H1 (cell line): ENCODE data around the gene MTX3. TPM values are rescaled to one million over a fixed set of nuclear protein-coding genes. Genes with fewer than 3 reads are reported as not detected.

Source experiments
- ATF2 ChIP-seq: IDR thresholded peaks from 2 replicates; pipeline ENCODE4 v1.6.1; 2012; ENCODE audit warnings: low read length, inconsistent platforms
- ATF3 ChIP-seq: IDR thresholded peaks from 2 replicates; pipeline ENCODE4 v1.6.1; 2011; ENCODE audit warnings: low read depth, mild to moderate bottlenecking, low read length; ENCODE audit not compliant: insufficient read depth
- EZH2 ChIP-seq: fragments of 200-600 bp; sonication (generic); IDR thresholded peaks from 2 replicates; pipeline ENCODE4 v1.7.1; 2012; ENCODE audit warnings: low read depth, mild to moderate bottlenecking, moderate library complexity, low read length, inconsistent platforms; ENCODE audit not compliant: severe bottlenecking
- HDAC6 ChIP-seq: IDR thresholded peaks from one replicate; pipeline ENCODE4 v1.7.1; 2012; ENCODE audit warnings: low read depth, mild to moderate bottlenecking, inconsistent platforms, low read length, moderate library complexity
- KDM5A ChIP-seq: fragments of 200-600 bp; IDR thresholded peaks from 2 replicates; pipeline ENCODE4 v1.7.1; 2012; ENCODE audit warnings: mild to moderate bottlenecking, low read length, inconsistent platforms, mixed read lengths
- POLR2A ChIP-seq, 2 experiments: IDR thresholded peaks; 1 replicate in 1 of 2; 2 replicates in 1 of 2; pipeline ENCODE4 v1.6.1; 2011; ENCODE audit warnings: low read depth in 2 of 2, low read length in 2 of 2, mild to moderate bottlenecking in 2 of 2; ENCODE audit errors: control extremely low read depth in 1 of 2
- RNF2 ChIP-seq: fragments of 200-900, 300-1000 bp; sonication (generic); IDR thresholded peaks from 2 replicates; pipeline ENCODE4 v1.7.1; 2016; ENCODE audit warnings: borderline replicate concordance, low read depth, mild to moderate bottlenecking, antibody characterized with exemption, low read length; ENCODE audit not compliant: poor library complexity, severe bottlenecking; ENCODE audit errors: missing control alignments
- SP4 ChIP-seq: IDR thresholded peaks from 2 replicates; pipeline ENCODE4 v1.6.1; 2012; ENCODE audit warnings: low read length, inconsistent platforms
- ZNF274 ChIP-seq: IDR thresholded peaks from 2 replicates; pipeline ENCODE4 v1.7.0; 2012; ENCODE audit warnings: low read length, borderline replicate concordance; ENCODE audit errors: extremely low read depth
- polyA plus RNA-seq, 7 experiments: library from polyadenylated mRNA; depleted of rRNA in 3 of 7; stranded (reverse) in 5 of 7; unstranded in 2 of 7; fragments of >200 nt in 5 of 7; fragments of 200-250 nt in 2 of 7; gene quantifications; 1 replicate in 5 of 7; 2 replicates in 1 of 7; 4 replicates in 1 of 7; pipeline versions ENCODE4 v1.2.1 to v1.2.3, GENCODE V29; 2011 to 2013; ENCODE audit warnings: missing spikeins in 2 of 7, mixed read lengths in 2 of 7
- total RNA-seq: library from RNA; stranded (reverse); fragmentation: NEBNext Ultra II Directional; extraction: Animal tissue kit (Norgen Biotek cat#: 25700); gene quantifications from 2 replicates; pipeline ENCODE4 v1.2.1, GENCODE V29; 2021

MTX3 gene
- total and polyA plus RNA-seq, 2 of the 8 experiments (the other 6 are each of a cell fraction or from before 2014, with no cell fraction given), result 9.4 to 28.8 TPM

GRCh38 chr5:79961716-79962574 is 29.1 kb downstream of the MTX3 start (continued):
- TF ChIP-seq ATF2 (no peak), POLR2A (IDR thresholded peaks at IDR 0.05; ENCODE audit: control extremely low read depth in 1 of 2, low read depth in 2 of 2, low read length in 2 of 2) (no peak), SP4 (no peak), ATF3 (no peak), RNF2 (no peak), HDAC6 (no peak), ZNF274 (no peak), KDM5A (no peak), EZH2 (no peak)
- TF ChIP-seq, all 59 proteins: peak for 0
